ENCODE results near the gene FAM107B. TPM values are rescaled to one million over a fixed set of nuclear protein-coding genes. Genes with fewer than 3 reads are reported as not detected.

FAM107B gene
- total and polyA plus RNA-seq, 2 donors (not counting 3 experiments of a cell fraction or from before 2014, with no cell fraction given), result 39.2 to 176 TPM

- H3K27me3 ChIP-seq (ENCODE audit: control insufficient read depth in 2 of 2, insufficient read depth in 2 of 2, low read length in 2 of 2), result no peaks in the 10 kb centered on the region
- intact Hi-C loops (cut with micrococcal nuclease) (no loop called here), dilution Hi-C loops (cut with MboI; ENCODE audit: extremely low pct_ligation_motif_present, low sequenced_read_pairs) (no loop called here)
- FAIRE-seq, result no peak
- H3K9ac ChIP-seq (replicated peaks; ENCODE audit: extremely low read depth, insufficient read depth, low read length), result no peak overlapping the region
- H3K9me3 ChIP-seq (replicated peaks; ENCODE audit: control insufficient read depth, insufficient read depth, low read length), result no peaks in the 10 kb centered on the region
- no peak for TF ChIP-seq CTCF (IDR thresholded peaks at IDR 0.05; ENCODE audit: extremely low read depth in 1 of 2, insufficient read depth in 1 of 2, low read depth in 1 of 2, low read length in 2 of 2)
- TF ChIP-seq, protein P1, sequence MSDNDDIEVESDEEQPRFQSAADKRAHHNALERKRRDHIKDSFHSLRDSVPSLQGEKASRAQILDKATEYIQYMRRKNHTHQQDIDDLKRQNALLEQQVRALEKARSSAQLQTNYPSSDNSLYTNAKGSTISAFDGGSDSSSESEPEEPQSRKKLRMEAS (IDR thresholded peaks at IDR 0.05; ENCODE audit: insufficient read depth, insufficient read length), result no peak
- no peak for TF ChIP-seq MYC (IDR thresholded peaks at IDR 0.05; ENCODE audit: low read depth, low read length)
- no peak for TF ChIP-seq EZH2 (IDR thresholded peaks at IDR 0.05; ENCODE audit: borderline replicate concordance, low read depth, low read length, severe bottlenecking)
- no peak overlapping the region for H2AFZ ChIP-seq (ENCODE audit: low read depth, low read length)
- no TSS peak for BruUV-seq (replicated peaks)
- H3K4me3 ChIP-seq (replicated peaks in 1 of 3; ENCODE audit: insufficient read depth in 1 of 3, low read depth in 1 of 3, low read length in 3 of 3), result no peak overlapping the region
- H3K9me1 ChIP-seq (replicated peaks; ENCODE audit: control insufficient read depth, extremely low read depth, insufficient read depth, low read length), result no peaks in the 10 kb centered on the region
- peaks cover 25% of the 10 kb centered on the region for H4K20me1 ChIP-seq (replicated peaks; ENCODE audit: control insufficient read depth, extremely low read depth, insufficient read depth, low read length)
- no peak overlapping the region for H3K27ac ChIP-seq (ENCODE audit: insufficient read depth, low read depth, low read length)
- ChIA-PET CTCF (interaction anchor here (0.7 to 1.4 kb wide), 8 partner anchors 8 to 346 kb away, joined by 3 to 6 read pairs (median 3); no protein-coding TSS in a partner anchor), POLR2A (no interaction called here)
- peaks cover 17 to 21% of the 10 kb centered on the region in 2 experiments for H3K36me3 ChIP-seq (ENCODE audit: control insufficient read depth in 2 of 2, extremely low read depth in 1 of 2, insufficient read depth in 2 of 2, low read length in 2 of 2)
- peaks cover 95% of the 10 kb centered on the region for H3K79me2 ChIP-seq (ENCODE audit: control insufficient read depth, insufficient read depth, low read length)
- no peak overlapping the region for H3K4me2 ChIP-seq (ENCODE audit: insufficient read depth, low read length)
- no peak for DNase-seq (ENCODE audit: low read depth, low spot score)
- peaks cover 30% of the 10 kb centered on the region for H3K4me1 ChIP-seq (ENCODE audit: control insufficient read depth, extremely low read depth, insufficient read depth, low read length)
Measured at GRCh38 chr10:14543046-14543903, 231.4 kb downstream of the FAM107B start.

Measured in endothelial cell of umbilical vein (primary cell).